WTC11 (cell line): ENCODE data around the gene NUDT14. TPM values are rescaled to one million over a fixed set of nuclear protein-coding genes. Genes with fewer than 3 reads are reported as not detected.

Experiments
- ATAC-seq: fragments of 200-7000 bp; cut with Tn5 transposase; 2 replicates; pipeline ENCODE4 v1.10.0; 2021; ENCODE audit warnings: mild to moderate bottlenecking, moderate library complexity
- CTCF ChIA-PET: fragments of 300-600 bp; sonication (Branson Sonifier 250); formaldehyde crosslinking; loops from one replicate; lab custom pipeline; 2021; ENCODE audit warnings: antibody characterized with exemption; lab: Charles Lee
- POLR2A ChIA-PET: fragments of 350-600 bp; sonication (Branson Sonifier 250); formaldehyde crosslinking; loops from one replicate; lab custom pipeline; 2021; ENCODE audit warnings: antibody characterized with exemption; lab: Charles Lee
- DNase-seq: peaks from one replicate; pipeline ENCODE4 v3.0.0; 2021; ENCODE audit warnings: low spot score
- H3K27ac Mint-ChIP-seq: 2 replicates; pipeline ENCODE4 v1.8.0; 2021; ENCODE audit warnings: mixed read lengths
- H3K27me3 Mint-ChIP-seq: 2 replicates; pipeline ENCODE4 v1.8.0; 2021; ENCODE audit warnings: low read depth, mild to moderate bottlenecking, moderate library complexity, mixed read lengths
- H3K36me3 Mint-ChIP-seq: 2 replicates; pipeline ENCODE4 v1.8.0; 2021; ENCODE audit warnings: mixed read lengths
- H3K4me1 Mint-ChIP-seq: 2 replicates; pipeline ENCODE4 v1.8.0; 2022; ENCODE audit warnings: mixed read lengths
- H3K4me3 Mint-ChIP-seq: 2 replicates; pipeline ENCODE4 v1.8.0; 2021; ENCODE audit warnings: mild to moderate bottlenecking, moderate library complexity, mixed read lengths
- H3K9me3 Mint-ChIP-seq: 2 replicates; pipeline ENCODE4 v1.8.0; 2021; ENCODE audit warnings: mixed read lengths
- CTCF ChIP-seq: fragments of 200-600 bp; IDR thresholded peaks from 2 replicates; pipeline ENCODE4 v1.8.0; 2022; ENCODE audit warnings: antibody characterized with exemption
- E2F4 ChIP-seq: sonication (generic); formaldehyde crosslinking; IDR thresholded peaks from 2 replicates; pipeline ENCODE4 v1.8.1; 2022; ENCODE audit warnings: low read depth, mild to moderate bottlenecking, moderate library complexity, missing genetic modification reagents, borderline replicate concordance
- ELF4 ChIP-seq: sonication (generic); formaldehyde crosslinking; IDR thresholded peaks from 2 replicates; pipeline ENCODE4 v1.8.1; 2022; ENCODE audit warnings: low read depth, mild to moderate bottlenecking, moderate library complexity, missing genetic modification reagents
- FOXK1 ChIP-seq: sonication (generic); formaldehyde crosslinking; IDR thresholded peaks from 2 replicates; pipeline ENCODE4 v1.8.0; 2022; ENCODE audit warnings: mild to moderate bottlenecking, moderate library complexity, missing genetic modification reagents
- HMGXB4 ChIP-seq: sonication (generic); formaldehyde crosslinking; IDR thresholded peaks from 2 replicates; pipeline ENCODE4 v1.8.1; 2023; ENCODE audit warnings: mild to moderate bottlenecking, moderate library complexity, missing genetic modification reagents
- JUN ChIP-seq: sonication (generic); formaldehyde crosslinking; IDR thresholded peaks from 2 replicates; pipeline ENCODE4 v1.8.0; 2023; ENCODE audit warnings: mild to moderate bottlenecking, missing genetic modification reagents
- NR1H2 ChIP-seq: sonication (generic); formaldehyde crosslinking; IDR thresholded peaks from 2 replicates; pipeline ENCODE4 v1.9.0; 2021; ENCODE audit warnings: mild to moderate bottlenecking, moderate library complexity, missing genetic modification reagents
- TEAD4 ChIP-seq: sonication (generic); formaldehyde crosslinking; IDR thresholded peaks from 2 replicates; pipeline ENCODE4 v1.8.0; 2022; ENCODE audit warnings: mild to moderate bottlenecking, missing genetic modification reagents
- ZNF416 ChIP-seq: fragments of 250-450 bp; sonication (Bioruptor Pico); IDR thresholded peaks from 2 replicates; pipeline ENCODE4 v1.9.0; 2021; ENCODE audit warnings: mild to moderate bottlenecking, inconsistent platforms
- ZNF512 ChIP-seq: sonication (generic); formaldehyde crosslinking; IDR thresholded peaks from 2 replicates; pipeline ENCODE4 v1.8.1; 2022; ENCODE audit warnings: missing genetic modification reagents, borderline replicate concordance
- total RNA-seq: library from RNA; stranded (reverse); gene quantifications from 3 replicates; pipeline ENCODE4 v1.2.3, GENCODE V29; 2021
- TF ChIP-seq, protein P1 (sequence below): fragments of 250-450 bp; sonication (Bioruptor Pico); IDR thresholded peaks from 2 replicates; pipeline ENCODE4 v2.1.2; 2022; ENCODE audit warnings: mild to moderate bottlenecking, moderate library complexity
- TF ChIP-seq, protein P2 (sequence below): sonication (generic); formaldehyde crosslinking; IDR thresholded peaks from 2 replicates; pipeline ENCODE4 v1.8.0; 2022; ENCODE audit warnings: mild to moderate bottlenecking, missing genetic modification reagents
- TF ChIP-seq, protein P3 (sequence below): sonication (generic); formaldehyde crosslinking; IDR thresholded peaks from 2 replicates; pipeline ENCODE4 v1.8.0; 2022; ENCODE audit warnings: mild to moderate bottlenecking, missing genetic modification reagents
- TF ChIP-seq, protein P4 (sequence below): sonication (generic); formaldehyde crosslinking; IDR thresholded peaks from 2 replicates; pipeline ENCODE4 v1.8.1; 2023; ENCODE audit warnings: mild to moderate bottlenecking, missing genetic modification reagents, borderline replicate concordance
- TF ChIP-seq, protein P5 (sequence below): sonication (generic); formaldehyde crosslinking; IDR thresholded peaks from 2 replicates; pipeline ENCODE4 v1.8.1; 2023; ENCODE audit warnings: mild to moderate bottlenecking, missing genetic modification reagents

NUDT14 gene
- total RNA-seq, 1 experiment from 2014 or later: 35.4 TPM

- peaks cover 15% of the 10 kb centered on the region for H3K27me3 Mint-ChIP-seq
- ChIA-PET POLR2A (no interaction called here), CTCF (interaction anchor here (1.0 to 1.7 kb wide), 3 partner anchors 11 to 79 kb away, joined by 3 to 11 read pairs (median 5); no protein-coding TSS in a partner anchor)
- no peak overlapping the region for H3K27ac Mint-ChIP-seq
- H3K36me3 Mint-ChIP-seq: no peaks in the 10 kb centered on the region
- H3K9me3 Mint-ChIP-seq: no peaks in the 10 kb centered on the region
- DNase-seq (no peak), ATAC-seq (no peak)
- TF ChIP-seq, protein P1, sequence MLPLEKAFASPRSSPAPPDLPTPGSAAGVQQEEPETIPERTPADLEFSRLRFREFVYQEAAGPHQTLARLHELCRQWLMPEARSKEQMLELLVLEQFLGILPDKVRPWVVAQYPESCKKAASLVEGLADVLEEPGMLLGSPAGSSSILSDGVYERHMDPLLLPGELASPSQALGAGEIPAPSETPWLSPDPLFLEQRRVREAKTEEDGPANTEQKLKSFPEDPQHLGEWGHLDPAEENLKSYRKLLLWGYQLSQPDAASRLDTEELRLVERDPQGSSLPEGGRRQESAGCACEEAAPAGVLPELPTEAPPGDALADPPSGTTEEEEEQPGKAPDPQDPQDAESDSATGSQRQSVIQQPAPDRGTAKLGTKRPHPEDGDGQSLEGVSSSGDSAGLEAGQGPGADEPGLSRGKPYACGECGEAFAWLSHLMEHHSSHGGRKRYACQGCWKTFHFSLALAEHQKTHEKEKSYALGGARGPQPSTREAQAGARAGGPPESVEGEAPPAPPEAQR (CRISPR knock-in tag): no peak
- TF ChIP-seq, protein P2, sequence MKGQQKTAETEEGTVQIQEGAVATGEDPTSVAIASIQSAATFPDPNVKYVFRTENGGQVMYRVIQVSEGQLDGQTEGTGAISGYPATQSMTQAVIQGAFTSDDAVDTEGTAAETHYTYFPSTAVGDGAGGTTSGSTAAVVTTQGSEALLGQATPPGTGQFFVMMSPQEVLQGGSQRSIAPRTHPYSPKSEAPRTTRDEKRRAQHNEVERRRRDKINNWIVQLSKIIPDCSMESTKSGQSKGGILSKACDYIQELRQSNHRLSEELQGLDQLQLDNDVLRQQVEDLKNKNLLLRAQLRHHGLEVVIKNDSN: no peak
- TF ChIP-seq HMGXB4 (CRISPR knock-in tag): no peak
- TF ChIP-seq ZNF416 (CRISPR knock-in tag): no peak
- TF ChIP-seq JUN (CRISPR knock-in tag): no peak
- no peak for TF ChIP-seq E2F4 (CRISPR knock-in tag)
- TF ChIP-seq CTCF: no peak
- TF ChIP-seq, protein P3, sequence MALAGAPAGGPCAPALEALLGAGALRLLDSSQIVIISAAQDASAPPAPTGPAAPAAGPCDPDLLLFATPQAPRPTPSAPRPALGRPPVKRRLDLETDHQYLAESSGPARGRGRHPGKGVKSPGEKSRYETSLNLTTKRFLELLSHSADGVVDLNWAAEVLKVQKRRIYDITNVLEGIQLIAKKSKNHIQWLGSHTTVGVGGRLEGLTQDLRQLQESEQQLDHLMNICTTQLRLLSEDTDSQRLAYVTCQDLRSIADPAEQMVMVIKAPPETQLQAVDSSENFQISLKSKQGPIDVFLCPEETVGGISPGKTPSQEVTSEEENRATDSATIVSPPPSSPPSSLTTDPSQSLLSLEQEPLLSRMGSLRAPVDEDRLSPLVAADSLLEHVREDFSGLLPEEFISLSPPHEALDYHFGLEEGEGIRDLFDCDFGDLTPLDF (CRISPR knock-in tag): no peak
- H3K4me1 Mint-ChIP-seq: no peaks in the 10 kb centered on the region
- H3K4me3 Mint-ChIP-seq: no peak overlapping the region
These were observed 15.2 kb downstream of the NUDT14 start for GRCh38 chr14:105165761-105166485.

DNA sequence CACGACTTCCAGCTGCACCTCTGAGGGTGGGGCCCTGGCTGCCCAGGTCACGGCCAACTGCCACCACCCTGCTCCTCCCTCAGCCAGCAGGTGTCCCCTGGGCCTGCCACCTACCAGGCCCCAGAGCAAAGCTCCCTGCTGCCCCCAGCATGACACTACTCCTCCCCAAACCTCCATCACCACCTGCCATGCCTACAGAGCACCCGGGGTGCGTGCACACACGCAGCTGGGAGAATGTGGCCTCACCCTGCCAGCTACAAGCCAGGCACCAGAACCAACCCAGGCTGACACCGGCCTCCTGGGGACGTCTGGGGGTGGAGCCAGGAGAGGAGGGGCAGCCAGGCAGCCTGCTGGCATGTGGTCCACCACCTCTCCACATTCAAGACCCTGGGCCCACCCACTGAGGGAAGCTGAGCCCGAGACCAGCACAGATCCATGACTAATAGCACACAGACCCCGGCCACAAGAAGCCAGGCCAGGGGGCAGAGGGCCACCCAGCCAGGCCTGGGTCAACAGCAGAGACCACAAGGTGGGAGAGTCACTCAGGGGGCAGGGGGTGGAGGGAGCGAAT is 15.9 kb downstream of the NUDT14 start:
- H3K9me3 Mint-ChIP-seq: no peaks in the 10 kb centered on the region
- peaks cover 15% of the 10 kb centered on the region for H3K27me3 Mint-ChIP-seq
- POLR2A ChIA-PET: no interaction called here
- H3K27ac Mint-ChIP-seq: no peak overlapping the region
- H3K4me1 Mint-ChIP-seq: no peaks in the 10 kb centered on the region; the same call in 1 of the 2 replicates
- no peak for ATAC-seq
- CTCF ChIA-PET: interaction anchor here (1.0 to 1.7 kb wide), 5 partner anchors 10 to 78 kb away, joined by 3 to 11 read pairs (median 5); no protein-coding TSS in a partner anchor
- no peak overlapping the region for H3K4me3 Mint-ChIP-seq
- no peak for DNase-seq
- H3K36me3 Mint-ChIP-seq: no peaks in the 10 kb centered on the region
- TF ChIP-seq TEAD4 (CRISPR knock-in tag) (no peak), ZNF416 (CRISPR knock-in tag) (no peak), ZNF512 (CRISPR knock-in tag) (no peak), ELF4 (CRISPR knock-in tag) (no peak), JUN (CRISPR knock-in tag) (no peak), FOXK1 (CRISPR knock-in tag) (no peak), NR1H2 (CRISPR knock-in tag) (no peak)
- TF ChIP-seq, protein P4, sequence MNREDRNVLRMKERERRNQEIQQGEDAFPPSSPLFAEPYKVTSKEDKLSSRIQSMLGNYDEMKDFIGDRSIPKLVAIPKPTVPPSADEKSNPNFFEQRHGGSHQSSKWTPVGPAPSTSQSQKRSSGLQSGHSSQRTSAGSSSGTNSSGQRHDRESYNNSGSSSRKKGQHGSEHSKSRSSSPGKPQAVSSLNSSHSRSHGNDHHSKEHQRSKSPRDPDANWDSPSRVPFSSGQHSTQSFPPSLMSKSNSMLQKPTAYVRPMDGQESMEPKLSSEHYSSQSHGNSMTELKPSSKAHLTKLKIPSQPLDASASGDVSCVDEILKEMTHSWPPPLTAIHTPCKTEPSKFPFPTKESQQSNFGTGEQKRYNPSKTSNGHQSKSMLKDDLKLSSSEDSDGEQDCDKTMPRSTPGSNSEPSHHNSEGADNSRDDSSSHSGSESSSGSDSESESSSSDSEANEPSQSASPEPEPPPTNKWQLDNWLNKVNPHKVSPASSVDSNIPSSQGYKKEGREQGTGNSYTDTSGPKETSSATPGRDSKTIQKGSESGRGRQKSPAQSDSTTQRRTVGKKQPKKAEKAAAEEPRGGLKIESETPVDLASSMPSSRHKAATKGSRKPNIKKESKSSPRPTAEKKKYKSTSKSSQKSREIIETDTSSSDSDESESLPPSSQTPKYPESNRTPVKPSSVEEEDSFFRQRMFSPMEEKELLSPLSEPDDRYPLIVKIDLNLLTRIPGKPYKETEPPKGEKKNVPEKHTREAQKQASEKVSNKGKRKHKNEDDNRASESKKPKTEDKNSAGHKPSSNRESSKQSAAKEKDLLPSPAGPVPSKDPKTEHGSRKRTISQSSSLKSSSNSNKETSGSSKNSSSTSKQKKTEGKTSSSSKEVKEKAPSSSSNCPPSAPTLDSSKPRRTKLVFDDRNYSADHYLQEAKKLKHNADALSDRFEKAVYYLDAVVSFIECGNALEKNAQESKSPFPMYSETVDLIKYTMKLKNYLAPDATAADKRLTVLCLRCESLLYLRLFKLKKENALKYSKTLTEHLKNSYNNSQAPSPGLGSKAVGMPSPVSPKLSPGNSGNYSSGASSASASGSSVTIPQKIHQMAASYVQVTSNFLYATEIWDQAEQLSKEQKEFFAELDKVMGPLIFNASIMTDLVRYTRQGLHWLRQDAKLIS (CRISPR knock-in tag): no peak
- TF ChIP-seq, protein P2: no peak
- TF ChIP-seq, protein P5, sequence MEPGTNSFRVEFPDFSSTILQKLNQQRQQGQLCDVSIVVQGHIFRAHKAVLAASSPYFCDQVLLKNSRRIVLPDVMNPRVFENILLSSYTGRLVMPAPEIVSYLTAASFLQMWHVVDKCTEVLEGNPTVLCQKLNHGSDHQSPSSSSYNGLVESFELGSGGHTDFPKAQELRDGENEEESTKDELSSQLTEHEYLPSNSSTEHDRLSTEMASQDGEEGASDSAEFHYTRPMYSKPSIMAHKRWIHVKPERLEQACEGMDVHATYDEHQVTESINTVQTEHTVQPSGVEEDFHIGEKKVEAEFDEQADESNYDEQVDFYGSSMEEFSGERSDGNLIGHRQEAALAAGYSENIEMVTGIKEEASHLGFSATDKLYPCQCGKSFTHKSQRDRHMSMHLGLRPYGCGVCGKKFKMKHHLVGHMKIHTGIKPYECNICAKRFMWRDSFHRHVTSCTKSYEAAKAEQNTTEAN (CRISPR knock-in tag): no peak
